ENCODE results near the gene TXNDC16.

DNA sequence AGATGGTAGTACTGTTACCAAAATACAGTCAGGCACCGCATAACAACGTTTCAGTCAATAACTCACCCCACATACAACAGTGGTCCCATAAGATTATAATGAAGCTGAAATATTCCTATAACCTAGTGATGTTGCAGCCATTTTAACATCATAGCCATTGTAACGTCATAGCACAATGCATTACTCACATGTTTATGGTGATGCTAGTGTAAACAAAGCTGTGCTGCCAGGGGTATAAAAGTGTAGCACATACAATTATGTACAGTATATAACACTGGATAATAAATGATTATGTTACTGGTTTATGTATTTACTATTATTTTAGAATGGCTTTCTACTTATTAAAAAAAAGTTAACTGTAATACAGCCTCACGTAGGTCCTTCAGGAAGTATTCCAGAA lies 37.3 kb upstream of the TXNDC16 start:
- TF ChIP-seq FOXK2 (IDR thresholded peaks at IDR 0.05) (no peak), HDGF (IDR thresholded peaks at IDR 0.05; ENCODE audit: borderline replicate concordance) (no peak), FOXA1 (IDR thresholded peaks at IDR 0.05) (no peak), BHLHE40 (IDR thresholded peaks at IDR 0.05; ENCODE audit: borderline replicate concordance) (no peak), CTBP1 (IDR thresholded peaks at IDR 0.05; ENCODE audit: borderline replicate concordance) (no peak), ELF4 (IDR thresholded peaks at IDR 0.05) (no peak), NFRKB (IDR thresholded peaks at IDR 0.05) (no peak)
- TF ChIP-seq, protein P1, sequence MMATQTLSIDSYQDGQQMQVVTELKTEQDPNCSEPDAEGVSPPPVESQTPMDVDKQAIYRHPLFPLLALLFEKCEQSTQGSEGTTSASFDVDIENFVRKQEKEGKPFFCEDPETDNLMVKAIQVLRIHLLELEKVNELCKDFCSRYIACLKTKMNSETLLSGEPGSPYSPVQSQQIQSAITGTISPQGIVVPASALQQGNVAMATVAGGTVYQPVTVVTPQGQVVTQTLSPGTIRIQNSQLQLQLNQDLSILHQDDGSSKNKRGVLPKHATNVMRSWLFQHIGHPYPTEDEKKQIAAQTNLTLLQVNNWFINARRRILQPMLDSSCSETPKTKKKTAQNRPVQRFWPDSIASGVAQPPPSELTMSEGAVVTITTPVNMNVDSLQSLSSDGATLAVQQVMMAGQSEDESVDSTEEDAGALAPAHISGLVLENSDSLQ (IDR thresholded peaks at IDR 0.05) = no peak
